Measurements from ENCODE around the gene SEC61A1.

SEC61A1 gene

GRCh38 chr3:128113817-128114794 lies 61.9 kb downstream of the SEC61A1 start:
- no peak for DNase-seq (ENCODE audit: low spot score)

Measured in Ammon's horn (tissue), 1 donor.